IPS-11a (cell line): Measurements from ENCODE around the gene C22orf31.
A peak's percentile ranks its signal among the peaks of the same experiment; 100 is the strongest.
"Not testable (repeated sequence)": the region's sequence is repeated elsewhere in the genome, so short reads cannot be mapped to it uniquely, and the experiment has no call there.

Experiments
- H3K4me3 ChIP-seq: one replicate; pipeline ENCODE4 v1.5.1; 2013; ENCODE audit warnings: low read depth, low read length, control low read depth

The C22orf31 gene

DNA sequence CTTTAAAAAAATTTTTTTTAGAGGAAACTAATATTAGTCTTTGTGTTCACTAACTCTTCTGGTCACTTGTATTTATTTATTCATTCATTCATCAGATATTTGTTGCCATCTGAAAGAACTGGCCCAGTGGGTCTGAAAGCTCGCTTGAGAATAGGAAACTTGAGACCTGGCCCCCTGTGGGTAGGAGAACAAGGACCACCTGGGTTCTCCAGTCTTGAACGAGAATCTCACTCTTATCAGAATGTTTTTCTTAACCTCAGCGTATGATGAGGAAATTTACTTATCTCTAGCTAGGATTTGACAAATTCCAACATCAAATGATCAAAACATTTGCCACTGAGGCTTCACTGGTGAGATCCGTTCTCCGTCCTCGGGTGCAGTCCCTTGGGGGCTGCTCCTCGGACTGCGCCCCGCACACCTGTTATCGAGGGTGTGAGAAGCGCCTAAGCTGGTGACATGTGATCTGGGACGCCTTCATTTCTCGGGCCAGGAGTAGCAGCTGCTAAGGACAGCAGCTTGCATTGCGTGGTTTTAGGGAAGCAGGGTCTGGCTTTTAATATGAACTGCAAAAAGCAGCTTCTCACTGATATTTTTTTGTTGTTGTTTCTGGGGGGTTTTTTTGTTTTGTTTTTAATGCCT is 6.3 kb downstream of the C22orf31 start:
- H3K4me3 ChIP-seq = no peak overlapping the region

DNA sequence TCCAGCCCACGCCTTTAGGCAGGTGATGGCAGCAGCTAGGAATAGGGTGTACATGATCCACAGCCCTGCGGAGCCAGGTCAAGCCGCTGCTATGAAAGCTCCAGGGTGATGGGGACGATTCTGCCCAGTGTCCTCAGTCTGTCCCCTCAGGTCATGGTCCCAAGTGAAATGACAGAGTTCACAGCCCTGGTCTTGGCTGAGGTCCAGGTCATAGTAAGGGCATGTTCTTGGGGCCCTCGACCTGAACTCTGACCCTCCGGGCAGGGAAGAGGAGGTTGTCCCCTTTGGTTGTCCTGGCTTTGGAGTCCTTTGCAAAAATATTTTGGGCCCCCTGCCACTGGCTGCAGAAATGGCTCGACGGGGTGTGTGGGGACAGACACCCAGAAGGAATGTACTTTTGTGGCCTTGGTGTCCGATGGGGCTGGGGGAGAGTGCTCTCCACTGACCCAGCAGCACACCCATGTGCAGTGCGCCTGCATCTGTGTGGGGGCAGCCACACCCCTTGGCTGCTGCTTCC is 7.3 kb downstream of the C22orf31 start:
- H3K4me3 ChIP-seq = no peak overlapping the region

DNA sequence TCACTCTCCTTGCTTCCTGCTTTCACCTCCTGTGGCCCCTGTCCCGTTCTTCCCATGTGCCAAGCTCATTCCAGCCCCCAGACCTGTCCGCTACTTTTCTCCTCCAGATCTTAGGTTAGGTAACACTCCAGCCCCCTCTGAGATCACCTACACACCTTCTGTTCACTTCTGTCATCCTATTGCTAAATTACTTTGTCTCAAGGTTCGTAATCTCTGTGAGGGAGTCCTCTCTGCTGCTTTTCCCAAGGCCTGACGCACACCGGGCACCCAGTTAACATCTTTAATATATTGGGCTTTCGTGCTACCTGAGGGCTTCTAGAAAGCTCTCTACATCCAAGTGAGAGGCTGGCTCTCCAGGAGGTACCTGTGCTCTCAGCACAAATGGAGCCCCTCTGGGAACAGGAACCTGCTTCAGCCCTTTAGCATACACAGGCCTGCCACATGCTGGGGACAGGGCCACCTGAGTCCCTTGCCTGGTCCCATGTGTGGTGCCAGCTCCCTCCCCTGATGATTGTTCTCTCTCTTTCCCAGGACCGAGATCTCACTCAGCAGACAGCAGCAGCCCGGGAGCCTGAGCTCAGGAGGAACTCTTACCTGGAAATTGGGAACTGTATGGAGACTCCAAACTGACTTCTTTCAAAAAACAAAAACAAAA is 8.5 kb downstream of the C22orf31 start:
- no peak overlapping the region for H3K4me3 ChIP-seq

DNA sequence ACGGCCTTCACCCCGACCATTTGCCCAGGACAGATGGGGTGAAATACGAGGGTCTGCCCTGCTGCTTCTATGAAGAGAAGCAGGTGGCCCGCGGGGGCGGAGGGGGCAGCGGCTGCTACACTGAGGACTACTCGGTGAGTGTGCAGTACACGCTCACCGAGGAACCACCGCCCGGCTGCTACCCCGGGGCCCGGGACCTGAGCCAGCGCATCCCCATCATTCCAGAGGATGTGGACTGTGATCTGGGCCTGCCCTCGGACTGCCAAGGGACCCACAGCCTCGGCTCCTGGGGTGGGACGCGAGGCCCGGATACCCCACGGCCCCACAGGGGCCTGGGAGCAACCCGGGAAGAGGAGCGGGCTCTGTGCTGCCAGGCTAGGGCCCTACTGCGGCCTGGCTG is 11.2 kb downstream of the C22orf31 start:
- H3K4me3 ChIP-seq = no peak overlapping the region

DNA sequence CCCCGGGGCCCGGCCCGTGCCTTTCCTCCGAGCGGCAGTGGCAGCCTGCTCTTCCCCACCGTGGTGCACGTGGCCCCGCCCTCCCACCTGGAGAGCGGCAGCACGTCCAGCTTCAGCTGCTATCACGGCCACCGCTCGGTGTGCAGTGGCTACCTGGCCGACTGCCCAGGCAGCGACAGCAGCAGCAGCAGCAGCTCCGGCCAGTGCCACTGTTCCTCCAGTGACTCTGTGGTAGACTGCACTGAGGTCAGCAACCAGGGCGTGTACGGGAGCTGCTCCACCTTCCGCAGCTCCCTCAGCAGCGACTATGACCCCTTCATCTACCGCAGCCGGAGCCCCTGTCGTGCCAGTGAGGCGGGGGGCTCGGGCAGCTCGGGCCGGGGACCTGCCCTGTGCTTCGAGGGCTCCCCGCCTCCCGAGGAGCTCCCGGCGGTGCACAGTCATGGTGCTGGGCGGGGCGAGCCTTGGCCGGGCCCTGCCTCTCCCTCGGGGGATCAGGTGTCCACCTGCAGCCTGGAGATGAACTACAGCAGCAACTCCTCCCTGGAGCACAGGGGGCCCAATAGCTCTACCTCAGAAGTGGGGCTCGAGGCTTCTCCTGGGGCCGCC is 11.9 kb downstream of the C22orf31 start:
- no peak overlapping the region for H3K4me3 ChIP-seq

DNA sequence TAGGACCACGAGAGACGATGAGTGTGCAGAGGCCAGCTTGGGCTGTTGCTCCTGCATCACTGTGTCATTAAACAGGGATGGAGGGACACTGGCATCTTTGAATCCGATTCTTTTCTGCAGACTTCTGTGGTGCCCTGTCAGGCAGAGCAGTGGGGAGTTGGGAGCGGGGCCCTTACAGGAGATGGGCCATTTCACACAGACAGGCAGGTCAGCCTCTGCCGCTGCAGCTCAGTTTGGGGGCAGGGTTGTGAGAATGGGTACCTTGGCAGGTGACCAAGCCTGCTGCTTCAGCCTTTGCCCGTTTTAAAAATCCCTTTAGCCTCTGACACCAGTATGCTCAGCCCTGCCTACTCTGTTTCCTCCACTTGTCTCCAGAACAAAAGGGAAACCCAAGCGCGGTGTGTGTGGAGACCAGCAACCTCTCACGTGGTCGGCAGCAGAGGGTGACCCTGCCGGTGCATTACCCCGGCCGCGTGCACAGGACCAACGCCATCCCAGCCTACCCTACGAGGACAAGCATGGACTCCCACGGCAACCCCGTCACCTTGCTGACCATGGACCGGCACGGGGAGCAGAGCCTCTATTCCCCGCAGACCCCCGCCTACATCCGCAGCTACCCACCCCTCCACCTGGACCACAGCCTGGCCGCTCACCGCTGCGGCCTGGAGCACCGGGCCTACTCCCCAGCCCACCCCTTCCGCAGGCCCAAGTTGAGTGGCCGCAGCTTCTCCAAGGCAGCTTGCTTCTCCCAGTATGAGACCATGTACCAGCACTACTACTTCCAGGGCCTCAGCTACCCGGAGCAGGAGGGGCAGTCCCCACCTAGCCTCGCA is 12.6 kb downstream of the C22orf31 start:
- no peak overlapping the region for H3K4me3 ChIP-seq

DNA sequence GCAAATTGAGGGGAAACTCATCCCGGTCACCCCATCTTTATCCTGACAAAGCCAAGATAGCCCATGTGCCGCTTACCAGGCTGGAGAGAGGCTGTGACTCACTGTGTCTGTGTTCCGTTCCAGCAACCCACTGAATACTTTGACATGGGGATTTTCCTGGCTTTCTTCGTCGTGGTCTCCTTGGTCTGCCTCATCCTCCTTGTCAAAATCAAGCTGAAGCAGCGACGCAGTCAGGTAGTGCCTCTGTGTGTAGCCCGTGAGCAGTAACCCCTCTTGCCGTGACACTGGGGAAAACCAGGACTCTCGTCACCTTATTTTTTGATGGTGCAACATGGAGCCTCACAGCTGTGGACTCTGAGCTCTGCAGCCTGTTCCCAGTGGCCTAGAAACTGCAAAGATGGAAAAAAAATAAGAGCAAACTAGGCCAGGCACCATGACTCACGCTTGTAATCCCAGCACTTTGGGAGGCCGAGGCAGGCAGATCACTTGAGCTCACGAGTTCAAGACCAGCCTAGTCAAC is 16.9 kb downstream of the C22orf31 start:
- H3K4me3 ChIP-seq = no peak overlapping the region

DNA sequence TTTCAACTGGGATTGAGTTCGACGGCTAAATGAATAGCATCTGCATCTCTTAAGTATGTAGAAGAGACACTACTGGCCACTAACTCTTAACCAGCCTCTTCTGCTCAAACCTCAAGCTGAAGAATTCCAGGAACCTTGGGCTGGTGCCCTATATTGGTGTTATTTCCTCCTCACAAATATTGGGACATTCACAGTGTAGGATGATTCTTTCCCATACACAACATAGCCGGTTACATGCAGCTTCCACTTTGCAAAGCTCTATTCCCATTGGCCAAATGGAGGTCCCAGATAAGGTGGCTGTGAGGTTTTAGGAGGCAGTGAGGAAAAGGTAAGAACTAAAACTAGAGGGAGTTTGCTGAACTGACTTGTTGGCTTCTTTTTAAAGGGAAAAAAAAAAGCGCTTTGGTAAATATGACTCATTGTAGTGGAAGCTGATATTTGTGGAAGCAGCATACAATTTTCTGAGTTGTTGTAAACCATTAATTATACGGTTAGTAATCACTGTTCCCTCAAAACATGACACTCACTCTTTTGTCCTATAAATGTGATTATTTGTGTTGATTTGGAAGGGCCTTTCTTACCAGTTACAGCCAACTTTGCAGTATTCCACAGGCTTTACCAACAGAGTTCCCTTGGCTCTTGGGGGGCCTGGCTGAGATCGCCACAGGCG is 17.6 kb downstream of the C22orf31 start:
- no peak overlapping the region for H3K4me3 ChIP-seq

DNA sequence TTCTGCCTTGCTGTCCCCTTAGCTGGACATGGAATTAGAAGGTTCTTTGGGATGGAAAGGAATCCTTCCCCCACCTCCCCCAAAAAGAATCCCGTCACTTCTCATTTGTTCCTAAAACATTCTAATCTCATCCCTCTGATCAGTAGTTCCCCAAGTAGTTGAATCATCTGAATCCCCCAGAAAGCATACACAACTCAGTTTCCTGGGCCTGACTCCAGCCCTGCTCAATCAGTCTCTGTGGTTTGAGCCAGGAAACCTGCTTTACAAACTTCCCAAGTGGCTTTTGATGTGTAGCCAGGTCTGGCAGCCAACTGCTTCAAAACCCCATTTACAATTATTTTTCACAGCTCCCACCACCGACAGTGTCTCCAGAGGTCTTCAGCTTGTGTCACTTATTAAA is 20.2 kb downstream of the C22orf31 start:
- no peak overlapping the region for H3K4me3 ChIP-seq

DNA sequence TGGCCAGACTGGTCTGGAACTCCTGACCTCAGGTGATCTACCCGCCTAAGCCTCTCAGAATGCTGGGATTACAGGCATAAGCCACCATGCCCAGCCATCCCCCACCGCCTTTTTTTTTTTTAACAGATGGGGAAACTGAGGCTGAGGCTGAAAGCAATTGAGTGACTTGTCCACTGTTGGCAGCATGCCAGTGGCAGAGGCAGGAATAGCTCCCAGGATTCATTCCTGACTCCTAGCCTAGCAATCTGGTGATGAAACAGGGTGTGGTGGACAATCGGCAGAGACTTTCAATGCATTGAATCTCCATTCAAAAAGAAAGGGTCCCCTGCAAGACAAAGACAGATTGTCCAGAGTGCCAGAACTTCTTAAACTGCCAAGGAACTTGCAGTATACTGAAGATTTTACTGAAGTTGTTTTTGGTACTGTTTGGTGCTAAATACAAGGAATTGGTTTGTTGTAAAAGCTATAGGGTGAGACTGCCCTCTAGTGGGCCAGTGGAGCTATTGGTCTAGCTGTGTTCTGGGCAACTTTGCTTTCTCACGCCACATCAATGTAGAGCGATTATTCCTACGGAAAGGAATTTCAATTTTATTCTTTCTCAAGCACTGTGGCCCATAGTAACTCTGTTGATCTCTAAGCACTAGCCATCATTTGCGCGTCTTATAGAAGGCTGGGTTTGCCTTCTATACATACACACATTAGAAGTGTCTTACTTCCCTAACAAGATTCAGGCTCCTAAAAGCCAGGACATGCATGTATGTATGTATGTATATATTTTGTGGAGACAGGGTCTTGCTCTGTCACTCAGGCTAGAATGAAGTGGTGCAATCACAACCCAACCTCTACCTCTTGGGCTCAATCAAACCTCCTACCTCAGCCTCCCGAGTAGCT is 21.0 kb downstream of the C22orf31 start:
- H3K4me3 ChIP-seq = no peak overlapping the region

DNA sequence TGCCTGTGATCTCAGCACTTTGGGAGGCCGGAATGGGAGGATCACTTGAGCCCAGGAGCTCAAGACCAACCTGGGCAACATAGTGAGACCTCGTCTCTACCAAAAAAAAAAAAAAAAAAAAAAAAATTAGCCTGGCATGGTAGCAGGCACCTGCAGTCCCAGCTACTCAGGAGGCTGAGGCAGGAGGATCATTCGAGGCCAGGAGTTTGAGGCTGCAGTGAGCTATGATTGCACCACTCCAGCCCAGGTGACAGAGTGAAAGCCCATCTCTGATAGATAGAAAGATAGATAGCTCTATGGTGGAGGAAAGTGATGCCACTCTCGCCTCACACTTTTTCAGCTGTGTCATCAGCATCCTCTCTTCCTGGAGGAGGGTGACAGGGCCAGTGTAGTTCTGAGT is 21.9 kb downstream of the C22orf31 start:
- H3K4me3 ChIP-seq = not testable (repeated sequence)

DNA sequence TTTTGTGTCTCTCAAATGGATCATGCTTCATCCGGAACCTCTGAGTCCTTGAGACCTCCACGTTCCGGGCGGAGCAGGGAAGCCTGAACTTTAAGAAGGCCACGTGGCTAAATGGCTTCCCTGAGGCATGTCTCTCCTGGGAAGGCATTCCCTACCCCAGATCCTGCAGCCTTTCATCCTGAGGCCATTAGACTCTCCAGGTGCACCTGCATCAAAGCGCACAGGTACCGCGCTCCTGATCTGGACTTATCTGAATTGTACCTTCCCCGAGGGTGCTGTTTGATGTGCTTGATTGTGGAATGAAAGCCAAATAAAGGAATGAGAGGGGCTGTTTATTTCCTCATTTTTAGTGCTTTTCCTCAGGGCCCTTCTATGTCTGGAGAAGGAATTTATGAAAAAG is 22.5 kb downstream of the C22orf31 start:
- H3K4me3 ChIP-seq = no peak overlapping the region

DNA sequence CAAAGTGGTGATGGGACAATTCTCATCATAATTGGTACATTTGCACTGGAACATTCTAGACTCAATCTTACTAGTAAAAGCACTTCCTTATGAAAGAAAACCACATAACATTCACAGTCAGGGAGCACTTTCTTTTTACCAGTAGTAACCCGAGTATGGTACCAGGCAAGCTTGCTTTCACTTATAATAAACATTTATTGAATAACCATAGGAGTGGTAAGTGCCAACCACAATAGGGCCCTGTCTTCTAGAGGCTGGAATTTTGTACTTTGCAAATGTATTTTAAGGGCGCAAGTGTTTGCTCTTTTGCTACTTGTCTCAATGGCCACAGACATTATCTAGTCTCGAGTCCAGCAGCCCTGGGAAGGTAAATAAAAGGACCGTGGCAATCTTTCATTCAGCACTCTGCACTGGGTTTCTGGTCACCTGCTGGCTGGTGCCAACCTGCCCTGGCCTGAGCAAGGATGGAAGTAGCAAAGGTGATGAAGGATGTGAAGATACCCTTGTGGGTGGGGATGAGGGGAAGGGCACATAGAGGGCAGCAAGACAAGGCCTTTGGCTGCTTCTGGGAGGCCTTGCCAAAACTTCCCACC is 24.2 kb downstream of the C22orf31 start:
- no peak overlapping the region for H3K4me3 ChIP-seq

DNA sequence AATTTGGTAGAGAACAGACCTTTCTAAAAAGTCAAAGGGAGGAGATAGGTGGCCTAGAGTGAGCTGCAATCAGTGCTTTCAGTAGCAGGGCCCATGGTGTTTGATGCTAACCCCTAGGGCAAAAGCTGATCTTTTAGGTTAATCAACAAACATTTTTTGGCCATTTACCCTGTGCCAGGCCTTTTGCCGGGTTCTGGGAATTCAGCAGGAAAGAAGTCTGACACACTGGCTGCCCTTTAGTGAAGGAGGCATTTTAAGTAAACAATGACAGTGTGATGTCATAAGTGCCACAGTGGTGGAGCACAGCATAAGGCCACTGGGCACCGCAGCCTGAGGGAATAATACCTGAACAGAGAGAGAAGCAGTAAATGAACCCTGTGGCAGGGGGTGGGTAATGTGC is 29.0 kb downstream of the C22orf31 start:
- H3K4me3 ChIP-seq = no peak overlapping the region

DNA sequence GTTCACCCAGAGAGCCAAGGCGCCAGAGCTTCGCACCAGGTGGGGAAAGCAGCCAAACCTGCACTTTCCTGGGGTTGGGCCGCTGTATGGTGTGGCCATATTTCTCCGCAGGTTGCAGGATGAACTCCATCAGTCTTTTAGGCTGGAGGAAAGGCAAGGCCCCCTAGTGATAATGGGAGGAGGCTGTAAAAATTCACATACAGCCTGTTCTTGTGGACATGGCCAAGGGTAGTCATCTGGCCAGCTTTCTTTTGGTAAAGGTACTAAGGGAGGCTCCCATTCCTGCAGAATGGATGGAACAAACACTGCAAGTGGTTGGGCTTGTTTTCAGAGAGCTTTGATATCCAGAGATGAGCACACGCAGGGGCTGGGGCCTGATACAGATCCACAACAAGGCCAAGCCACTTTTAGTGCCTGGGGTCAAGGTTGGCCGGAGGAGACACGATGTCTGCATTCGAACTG is 29.6 kb downstream of the C22orf31 start:
- no peak overlapping the region for H3K4me3 ChIP-seq

DNA sequence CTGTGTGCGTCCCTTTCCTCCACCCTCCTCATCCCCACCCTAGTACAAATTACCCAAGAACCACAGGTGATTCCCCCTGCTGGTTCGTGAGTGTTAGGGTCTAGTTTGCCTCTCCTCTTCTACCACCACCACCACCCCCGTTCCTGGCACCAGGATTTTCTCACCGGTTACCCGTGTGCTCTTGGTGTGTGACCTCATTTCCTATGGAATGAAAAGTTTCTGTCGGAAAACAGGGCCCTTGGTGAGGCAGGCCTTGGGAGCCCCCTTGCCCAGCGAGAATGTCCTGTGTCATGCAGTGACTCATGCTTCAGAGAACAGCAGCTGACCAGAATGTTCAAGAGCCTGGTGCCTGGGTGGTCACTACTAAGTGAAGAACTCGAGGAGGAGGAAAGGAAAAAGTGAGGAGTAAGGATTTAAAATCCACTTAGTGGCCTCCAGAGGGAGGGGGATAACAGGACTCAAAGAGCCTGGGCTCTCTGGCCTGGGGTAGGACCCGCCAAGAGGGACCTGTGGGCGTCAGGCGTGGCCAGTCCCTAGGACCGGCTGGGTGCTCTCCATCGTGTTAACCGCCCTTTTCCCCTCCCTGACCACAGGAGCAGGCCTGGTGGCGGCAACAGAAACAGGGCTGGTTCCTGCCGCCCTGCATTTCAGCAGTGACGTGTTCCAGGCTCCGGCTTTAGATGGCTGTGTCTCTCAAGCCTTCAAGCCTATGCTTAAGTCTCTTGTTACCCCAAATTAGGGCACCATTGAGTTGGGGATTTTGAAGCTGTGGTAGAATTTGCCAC is 30.2 kb downstream of the C22orf31 start:
- no peak overlapping the region for H3K4me3 ChIP-seq

DNA sequence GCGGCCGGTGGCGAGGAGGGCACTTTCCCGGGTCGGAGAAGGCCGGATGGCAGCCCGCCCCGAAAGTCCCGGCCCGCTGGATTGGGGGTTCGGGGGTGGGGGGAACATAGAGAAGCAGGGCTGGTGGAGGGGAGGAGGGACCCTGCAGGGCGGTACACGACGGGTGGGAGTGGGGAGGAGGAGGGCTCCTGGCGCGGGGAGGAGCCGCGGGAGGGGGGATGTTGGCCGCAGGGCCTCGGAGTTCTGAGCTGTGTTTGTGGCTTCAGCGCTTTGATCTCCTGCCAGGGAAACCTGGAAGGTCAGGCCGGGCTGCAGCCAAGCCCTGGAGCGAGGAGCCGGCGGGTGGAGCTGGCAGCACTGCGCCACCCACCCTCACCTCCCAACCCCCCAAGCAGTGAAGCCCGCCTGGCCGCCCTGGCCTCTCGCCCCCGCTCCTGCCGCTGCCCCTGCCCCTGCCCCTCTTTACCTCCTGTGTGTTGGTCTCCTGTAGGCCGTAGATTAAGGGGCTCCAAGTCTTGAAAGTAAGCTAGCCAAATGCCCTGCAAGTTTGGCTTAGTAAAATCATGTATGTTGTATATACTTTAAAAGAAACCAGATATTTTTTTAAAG is 30.9 kb downstream of the C22orf31 start:
- H3K4me3 ChIP-seq = peak overlapping the region; percentile 5

DNA sequence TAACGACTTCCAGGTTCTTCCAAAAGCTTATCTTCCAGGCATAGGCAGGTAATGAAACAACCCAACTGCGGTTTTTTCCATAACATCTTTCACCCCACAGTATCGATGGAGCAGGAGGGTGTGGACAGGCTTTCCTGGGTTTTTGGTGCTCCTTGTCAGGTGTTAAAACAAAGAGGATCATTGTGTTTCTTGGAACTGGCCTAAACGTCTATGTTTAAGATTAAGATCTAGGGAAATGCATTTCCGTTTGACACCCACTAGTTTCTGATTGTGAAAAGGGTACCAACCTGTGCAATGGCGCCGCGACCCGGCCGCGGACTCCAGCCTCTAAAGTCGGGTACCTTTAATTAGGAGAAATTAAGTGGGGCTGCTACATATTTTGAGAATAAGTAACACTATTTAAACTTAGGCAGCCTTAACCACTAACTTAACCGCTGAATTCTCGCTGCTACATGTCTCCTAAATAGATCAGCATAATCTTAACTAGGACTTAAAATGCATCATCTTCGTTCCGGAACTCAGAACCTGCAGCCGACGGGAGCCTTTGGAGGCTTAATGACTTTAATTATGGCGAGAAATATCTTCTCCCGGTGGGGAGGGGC is 31.5 kb downstream of the C22orf31 start:
- H3K4me3 ChIP-seq = peak overlapping the region; percentile 5
